ENCODE measurements around the gene BCL2L1.

Gene BCL2L1

GRCh38 chr20:31717478-31718201 lies 5.0 kb downstream of the BCL2L1 start:
- no peak for TF ChIP-seq CTCF (IDR thresholded peaks at IDR 0.05; ENCODE audit: extremely low read depth, missing control alignments)
- DNase-seq (ENCODE audit: low spot score), result peak; percentile 76

GRCh38 chr20:31716818-31717477 lies 5.7 kb downstream of the BCL2L1 start:
- no peak for TF ChIP-seq CTCF (IDR thresholded peaks at IDR 0.05; ENCODE audit: extremely low read depth, missing control alignments)
- no peak for DNase-seq (ENCODE audit: low spot score)

GRCh38 chr20:31716351-31716750 lies 6.3 kb downstream of the BCL2L1 start:
- no peak for DNase-seq (ENCODE audit: low spot score)
- no peak for TF ChIP-seq CTCF (IDR thresholded peaks at IDR 0.05; ENCODE audit: extremely low read depth, missing control alignments)

- TF ChIP-seq CTCF (IDR thresholded peaks at IDR 0.05; ENCODE audit: extremely low read depth, missing control alignments), result no peak
- DNase-seq (ENCODE audit: low spot score), result no peak
These were observed 6.9 kb downstream of the BCL2L1 start for GRCh38 chr20:31715766-31716165.

GRCh38 chr20:31713312-31714273 lies 9.1 kb downstream of the BCL2L1 start:
- DNase-seq (ENCODE audit: low spot score), result no peak
- no peak for TF ChIP-seq CTCF (IDR thresholded peaks at IDR 0.05; ENCODE audit: extremely low read depth, missing control alignments)

GRCh38 chr20:31712564-31713311 lies 9.9 kb downstream of the BCL2L1 start:
- DNase-seq (ENCODE audit: low spot score), result no peak
- TF ChIP-seq CTCF (IDR thresholded peaks at IDR 0.05; ENCODE audit: extremely low read depth, missing control alignments), result no peak
